Ascending aorta (tissue), 2 donors: ENCODE measurements around the gene C10orf90. TPM values are rescaled to one million over a fixed set of nuclear protein-coding genes. Genes with fewer than 3 reads are reported as not detected.

Source experiments
- DNase-seq, 2 donors: peaks; one replicate each; pipeline ENCODE4 v3.0.0-alpha.2; 2019; ENCODE audit warnings: low spot score in 2 of 2
- H3K27ac ChIP-seq, 2 donors: fragments of 200-600 bp; sonication (generic); one replicate each; pipeline ENCODE4 v1.5.1; 2016 to 2017; ENCODE audit warnings: mild to moderate bottlenecking in 1 of 2
- H3K27me3 ChIP-seq: fragments of 200-600 bp; sonication (generic); one replicate; pipeline ENCODE4 v1.5.1; 2017
- H3K36me3 ChIP-seq, 2 donors: fragments of 200-600 bp; sonication (generic); one replicate each; pipeline ENCODE4 v1.5.1; 2016
- H3K4me1 ChIP-seq, 2 donors: fragments of 200-600 bp; sonication (generic); one replicate each; pipeline ENCODE4 v1.5.1; 2016 to 2017; ENCODE audit warnings: mild to moderate bottlenecking in 1 of 2
- H3K4me3 ChIP-seq, 2 donors: fragments of 200-600 bp; sonication (generic); one replicate each; pipeline ENCODE4 v1.5.1; 2016 to 2017; ENCODE audit warnings: mild to moderate bottlenecking in 1 of 2
- H3K9me3 ChIP-seq, 2 donors: fragments of 200-600 bp; sonication (generic); one replicate each; pipeline ENCODE4 v1.5.1; 2016
- intact Hi-C: fragments of 100-400 bp; cut with DNase I; formaldehyde crosslinking; loops from one replicate; pipeline ENCODE4 v1.15.1; 2023
- total RNA-seq: library from RNA; depleted of rRNA; stranded (reverse); fragments of >200 nt; gene quantifications from one replicate; pipeline ENCODE4 v1.1.0, GENCODE V29; 2016
- TF ChIP-seq, protein P1 (sequence below), 3 experiments: fragments of 200-600 bp in 2 of 3; fragments of 450-650 bp in 1 of 3; sonication (generic) in 2 of 3; IDR thresholded peaks; one replicate each; pipeline ENCODE4 v1.5.1; 2016 to 2019; ENCODE audit warnings: antibody characterized with exemption in 3 of 3, mild to moderate bottlenecking in 1 of 3, moderate library complexity in 1 of 3

Gene C10orf90
- total RNA-seq, 1 donor from 2014 or later: not detected

DNA sequence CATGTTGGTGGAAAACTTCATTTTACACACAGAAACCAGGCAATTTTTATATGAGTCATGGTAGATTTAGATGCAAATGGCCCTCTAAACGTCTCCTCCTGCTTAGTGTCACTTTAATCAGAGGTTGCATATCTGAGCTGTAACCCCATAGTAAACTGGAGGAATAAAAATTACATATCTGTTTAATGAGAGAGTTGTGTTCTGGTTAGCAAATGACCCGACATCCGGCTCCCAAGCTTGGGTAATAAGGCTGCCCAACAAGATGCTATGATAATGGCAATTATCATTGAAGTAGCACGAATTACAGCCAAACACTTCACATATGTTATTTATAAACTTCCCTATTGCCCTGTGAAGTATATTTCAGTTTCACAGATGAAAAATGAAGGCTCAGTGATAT, 271.6 kb downstream of the C10orf90 start:
- no peaks in the 10 kb centered on the region for H3K4me1 ChIP-seq
- intact Hi-C loops: no loop called here
- TF ChIP-seq, protein P1, sequence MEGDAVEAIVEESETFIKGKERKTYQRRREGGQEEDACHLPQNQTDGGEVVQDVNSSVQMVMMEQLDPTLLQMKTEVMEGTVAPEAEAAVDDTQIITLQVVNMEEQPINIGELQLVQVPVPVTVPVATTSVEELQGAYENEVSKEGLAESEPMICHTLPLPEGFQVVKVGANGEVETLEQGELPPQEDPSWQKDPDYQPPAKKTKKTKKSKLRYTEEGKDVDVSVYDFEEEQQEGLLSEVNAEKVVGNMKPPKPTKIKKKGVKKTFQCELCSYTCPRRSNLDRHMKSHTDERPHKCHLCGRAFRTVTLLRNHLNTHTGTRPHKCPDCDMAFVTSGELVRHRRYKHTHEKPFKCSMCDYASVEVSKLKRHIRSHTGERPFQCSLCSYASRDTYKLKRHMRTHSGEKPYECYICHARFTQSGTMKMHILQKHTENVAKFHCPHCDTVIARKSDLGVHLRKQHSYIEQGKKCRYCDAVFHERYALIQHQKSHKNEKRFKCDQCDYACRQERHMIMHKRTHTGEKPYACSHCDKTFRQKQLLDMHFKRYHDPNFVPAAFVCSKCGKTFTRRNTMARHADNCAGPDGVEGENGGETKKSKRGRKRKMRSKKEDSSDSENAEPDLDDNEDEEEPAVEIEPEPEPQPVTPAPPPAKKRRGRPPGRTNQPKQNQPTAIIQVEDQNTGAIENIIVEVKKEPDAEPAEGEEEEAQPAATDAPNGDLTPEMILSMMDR (IDR thresholded peaks at IDR 0.05): no peak
- H3K9me3 ChIP-seq: no peaks in the 10 kb centered on the region
- no peaks in the 10 kb centered on the region for H3K27me3 ChIP-seq
- no peaks in the 10 kb centered on the region for H3K36me3 ChIP-seq
- no peak for DNase-seq
- no peak overlapping the region for H3K27ac ChIP-seq
- H3K4me3 ChIP-seq: no peak overlapping the region

DNA sequence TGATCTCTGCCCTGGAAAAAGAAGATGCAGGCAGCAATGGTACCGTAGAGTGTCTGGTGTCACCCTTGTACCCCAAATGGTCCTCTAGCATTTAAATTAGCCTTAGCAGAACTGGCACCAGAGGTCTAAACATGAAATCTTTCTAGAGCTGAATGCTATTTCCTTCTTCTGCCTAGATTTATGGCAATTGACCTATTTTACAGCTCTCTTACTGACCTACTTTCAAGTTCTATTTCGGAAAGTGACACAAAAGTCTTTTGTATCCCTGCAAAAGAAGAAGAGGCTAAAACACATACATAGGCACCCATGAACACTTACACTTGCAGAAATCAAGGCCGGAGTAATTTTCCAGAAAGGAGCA, 272.1 kb downstream of the C10orf90 start:
- Histone ChIP-seq H3K36me3 (no peaks in the 10 kb centered on the region), H3K27me3 (no peaks in the 10 kb centered on the region), H3K4me1 (no peaks in the 10 kb centered on the region), H3K9me3 (no peaks in the 10 kb centered on the region), H3K4me3 (no peak overlapping the region), H3K27ac (no peak overlapping the region)
- intact Hi-C loops: no loop called here
- TF ChIP-seq, protein P1 (IDR thresholded peaks at IDR 0.05): no peak
- no peak for DNase-seq

DNA sequence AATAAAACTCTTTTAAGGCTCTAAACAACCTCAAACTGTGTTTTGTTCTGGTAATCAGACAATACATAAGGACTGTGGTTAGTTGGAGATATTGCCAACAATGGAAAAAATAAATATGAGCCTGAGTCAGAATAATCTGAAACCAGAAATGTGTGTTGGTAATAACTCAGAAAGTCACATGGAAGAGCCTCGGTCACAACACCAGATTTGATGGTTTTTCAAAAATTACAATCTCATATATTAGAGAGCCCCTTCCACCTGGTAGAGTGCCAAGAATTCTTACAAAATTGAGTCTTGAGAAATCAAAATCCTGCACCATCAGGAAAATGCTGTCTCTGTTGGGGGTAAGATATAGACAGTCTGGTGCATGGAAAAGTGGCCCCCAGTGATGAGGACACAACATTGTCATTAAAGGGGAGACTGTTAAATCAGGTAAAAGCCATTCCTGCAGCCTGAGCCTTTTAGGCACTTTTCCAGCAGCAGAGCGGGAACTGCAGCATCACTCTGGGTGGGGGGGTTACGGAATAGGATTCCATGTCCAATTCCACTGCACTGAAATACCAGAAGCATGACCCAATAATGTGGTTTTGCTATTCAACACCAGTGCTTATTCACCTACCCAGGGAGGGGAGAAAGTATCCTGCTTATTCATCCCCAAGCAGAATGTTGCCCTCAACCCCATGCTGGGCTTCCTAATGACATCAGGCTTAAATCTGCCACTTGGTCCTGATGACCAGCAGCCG, 272.7 kb downstream of the C10orf90 start:
- intact Hi-C loops: no loop called here
- Histone ChIP-seq H3K36me3 (no peaks in the 10 kb centered on the region), H3K4me3 (no peak overlapping the region), H3K27ac (no peak overlapping the region), H3K9me3 (no peaks in the 10 kb centered on the region), H3K27me3 (no peaks in the 10 kb centered on the region), H3K4me1 (no peaks in the 10 kb centered on the region)
- TF ChIP-seq, protein P1 (IDR thresholded peaks at IDR 0.05): no peak
- DNase-seq: no peak

DNA sequence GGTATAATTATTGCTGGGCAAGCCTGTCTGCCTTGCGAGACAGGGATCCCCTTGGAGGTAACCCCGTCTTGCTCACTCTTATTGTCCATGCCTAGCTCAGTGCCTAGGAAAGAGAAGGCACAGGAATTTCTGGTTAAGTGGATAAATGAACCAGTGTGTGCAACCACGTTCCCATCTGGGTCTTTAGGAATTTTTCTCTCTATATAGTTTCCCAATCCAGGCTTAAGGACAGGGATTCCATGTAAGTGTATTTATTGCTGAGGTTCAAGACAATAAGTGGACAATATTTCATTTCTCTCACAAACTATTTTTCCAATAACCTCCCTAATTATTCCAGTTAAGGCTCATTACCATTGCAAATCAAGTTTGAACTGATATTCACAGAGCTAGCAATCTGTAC, 273.3 kb downstream of the C10orf90 start:
- no peak for DNase-seq
- intact Hi-C loops: no loop called here
- H3K27me3 ChIP-seq: no peaks in the 10 kb centered on the region
- no peak overlapping the region for H3K4me3 ChIP-seq
- H3K36me3 ChIP-seq: no peaks in the 10 kb centered on the region
- H3K27ac ChIP-seq: no peak overlapping the region
- H3K4me1 ChIP-seq: no peaks in the 10 kb centered on the region
- no peaks in the 10 kb centered on the region for H3K9me3 ChIP-seq
- TF ChIP-seq, protein P1 (IDR thresholded peaks at IDR 0.05): no peak

DNA sequence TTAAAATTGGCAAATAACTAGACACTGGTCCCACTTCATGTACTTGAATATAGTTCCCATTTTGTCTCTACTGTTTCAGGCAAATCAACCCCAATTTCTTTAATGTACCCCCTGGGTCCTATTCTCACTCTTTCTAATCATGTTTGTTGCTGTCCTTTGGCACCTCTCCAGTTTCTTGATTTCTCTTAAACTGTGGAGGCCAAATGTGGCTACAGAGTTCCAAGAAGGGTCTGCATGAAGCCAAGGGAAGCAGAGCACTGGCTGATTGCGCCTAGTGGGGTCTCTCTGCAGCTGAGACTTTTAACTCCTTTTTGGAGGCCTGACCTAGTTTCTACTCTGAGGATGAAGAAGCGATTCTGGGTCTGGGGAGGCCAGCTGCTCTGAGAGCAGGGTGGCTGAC, 275.5 kb downstream of the C10orf90 start:
- no peak for DNase-seq
- TF ChIP-seq, protein P1 (IDR thresholded peaks at IDR 0.05): no peak
- Histone ChIP-seq H3K4me1 (no peaks in the 10 kb centered on the region), H3K27ac (no peak overlapping the region), H3K9me3 (no peaks in the 10 kb centered on the region), H3K27me3 (no peaks in the 10 kb centered on the region), H3K36me3 (no peaks in the 10 kb centered on the region), H3K4me3 (no peak overlapping the region)
- intact Hi-C loops: no loop called here

DNA sequence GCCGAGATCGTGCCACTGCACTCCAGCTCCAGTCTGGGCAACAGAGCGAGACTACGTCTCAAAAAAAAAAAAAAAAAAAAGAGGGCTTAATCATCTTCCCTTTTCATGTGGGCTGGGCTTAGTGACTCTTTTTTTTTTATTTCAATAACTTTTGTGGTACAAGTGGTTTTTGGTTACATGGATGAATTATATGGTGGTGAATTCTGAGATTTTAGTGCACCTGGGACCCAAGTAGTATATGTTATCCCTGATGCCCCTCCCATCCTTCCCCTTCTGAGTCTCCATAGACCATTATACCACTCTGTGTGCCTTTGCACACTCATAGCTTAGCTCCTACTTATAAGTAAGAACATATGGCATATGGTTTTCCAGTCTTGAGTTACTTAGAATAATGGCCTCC, 277.4 kb downstream of the C10orf90 start:
- intact Hi-C loops: no loop called here
- no peaks in the 10 kb centered on the region for H3K9me3 ChIP-seq
- TF ChIP-seq, protein P1 (IDR thresholded peaks at IDR 0.05): no peak
- H3K27me3 ChIP-seq: no peaks in the 10 kb centered on the region
- H3K4me1 ChIP-seq: no peaks in the 10 kb centered on the region
- H3K36me3 ChIP-seq: no peaks in the 10 kb centered on the region
- H3K4me3 ChIP-seq: no peak overlapping the region
- no peak overlapping the region for H3K27ac ChIP-seq
- DNase-seq: no peak
